ENCODE measurements around the gene ZNF608.

DNA sequence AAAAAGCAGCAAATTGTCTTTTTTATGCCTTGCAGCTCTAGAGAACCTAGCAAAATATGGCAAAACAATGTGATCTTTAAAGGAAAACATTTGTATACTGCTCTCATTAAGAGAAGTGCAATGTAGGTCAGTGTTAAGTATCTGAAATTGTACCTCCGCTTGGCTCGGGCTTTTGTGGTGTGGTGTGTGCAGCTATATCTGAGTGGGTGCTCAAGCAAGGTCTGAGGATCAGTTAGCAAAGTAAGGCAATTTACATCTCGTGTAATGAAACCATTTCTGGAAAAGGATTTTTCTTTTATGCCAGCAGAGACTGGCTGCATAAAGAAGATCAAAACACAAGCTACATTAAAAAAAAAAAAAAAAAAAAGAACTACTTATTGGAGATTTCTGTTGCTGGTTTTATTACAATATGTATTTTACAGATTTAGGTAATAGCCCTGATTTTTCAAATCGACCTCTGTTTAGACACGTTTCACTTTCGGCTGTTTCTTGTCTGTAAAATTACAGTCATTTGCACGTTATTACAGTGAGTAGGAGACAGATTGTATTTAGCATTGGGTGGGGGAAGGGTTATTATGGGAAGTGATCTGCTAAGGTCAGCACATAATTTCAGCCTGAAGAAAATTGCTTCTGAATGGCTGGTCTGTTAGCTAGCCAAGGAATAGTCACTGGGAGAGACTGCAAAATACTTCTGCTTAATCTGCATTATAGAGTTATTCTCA lies 7.9 kb upstream of the ZNF608 start:
- TF ChIP-seq, protein P1, sequence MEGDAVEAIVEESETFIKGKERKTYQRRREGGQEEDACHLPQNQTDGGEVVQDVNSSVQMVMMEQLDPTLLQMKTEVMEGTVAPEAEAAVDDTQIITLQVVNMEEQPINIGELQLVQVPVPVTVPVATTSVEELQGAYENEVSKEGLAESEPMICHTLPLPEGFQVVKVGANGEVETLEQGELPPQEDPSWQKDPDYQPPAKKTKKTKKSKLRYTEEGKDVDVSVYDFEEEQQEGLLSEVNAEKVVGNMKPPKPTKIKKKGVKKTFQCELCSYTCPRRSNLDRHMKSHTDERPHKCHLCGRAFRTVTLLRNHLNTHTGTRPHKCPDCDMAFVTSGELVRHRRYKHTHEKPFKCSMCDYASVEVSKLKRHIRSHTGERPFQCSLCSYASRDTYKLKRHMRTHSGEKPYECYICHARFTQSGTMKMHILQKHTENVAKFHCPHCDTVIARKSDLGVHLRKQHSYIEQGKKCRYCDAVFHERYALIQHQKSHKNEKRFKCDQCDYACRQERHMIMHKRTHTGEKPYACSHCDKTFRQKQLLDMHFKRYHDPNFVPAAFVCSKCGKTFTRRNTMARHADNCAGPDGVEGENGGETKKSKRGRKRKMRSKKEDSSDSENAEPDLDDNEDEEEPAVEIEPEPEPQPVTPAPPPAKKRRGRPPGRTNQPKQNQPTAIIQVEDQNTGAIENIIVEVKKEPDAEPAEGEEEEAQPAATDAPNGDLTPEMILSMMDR (IDR thresholded peaks at IDR 0.05; ENCODE audit: insufficient read depth, low read length, poor library complexity, severe bottlenecking): no peak
- no peak for TF ChIP-seq EZH2phosphoT487 (conservative IDR thresholded peaks at IDR 0.05; ENCODE audit: low read length)

Data from SU-DHL-6 (cell line).